ENCODE data around the gene NME3. TPM values are rescaled to one million over a fixed set of nuclear protein-coding genes. Genes with fewer than 3 reads are reported as not detected.

NME3 gene
- total and polyA plus RNA-seq, 5 donors, result 36.5 to 75.2 (median 53.0) TPM

Small RNA genes lying within 50 kb of the gene (microRNA-seq; reads per million reads assigned to microRNA genes)
- 0.54 to 2.5 reads per million in 2 donors for gene MIR3177

Other genes starting within 250 kb of the NME3 start
- 10 to 100 TPM; 19.0 to 22.1 (median 20.9) TPM for gene TMEM204, start 237.9 kb downstream of the NME3 start, total RNA-seq
- 32.2 TPM for gene TMEM204, start 237.9 kb downstream of the NME3 start, polyA plus RNA-seq
- 10 to 100 TPM in 3 of 4 donors, 1 to 10 TPM in 1; 9.7 to 14.2 (median 13.0) TPM for gene IFT140, start 159.5 kb downstream of the NME3 start, total RNA-seq
- gene IFT140, start 159.5 kb downstream of the NME3 start, polyA plus RNA-seq, result 7.4 TPM
- gene CRAMP1, start 159.2 kb downstream of the NME3 start, total RNA-seq, result 10 to 100 TPM; 11.0 to 18.4 (median 13.7) TPM
- 7.1 TPM for gene CRAMP1, start 159.2 kb downstream of the NME3 start, polyA plus RNA-seq
- gene JPT2, start 93.3 kb downstream of the NME3 start, total RNA-seq, result 10 to 100 TPM; 18.5 to 38.3 (median 25.3) TPM
- 11.9 TPM for gene JPT2, start 93.3 kb downstream of the NME3 start, polyA plus RNA-seq
- gene MAPK8IP3, start 65.3 kb downstream of the NME3 start, total RNA-seq, result 10 to 100 TPM; 71.1 to 87.6 (median 79.8) TPM
- 69.3 TPM for gene MAPK8IP3, start 65.3 kb downstream of the NME3 start, polyA plus RNA-seq
- gene EME2, start 1.3 kb upstream of the NME3 start, total RNA-seq, result 10 to 100 TPM in 2 of 4 donors, 1 to 10 TPM in 2; 8.1 to 11.3 (median 9.8) TPM
- gene EME2, start 1.3 kb upstream of the NME3 start, polyA plus RNA-seq, result 6.3 TPM
- 10 to 100 TPM; 53.3 to 80.0 (median 69.1) TPM for gene MRPS34, start 1.6 kb upstream of the NME3 start, total RNA-seq
- 91.4 TPM for gene MRPS34, start 1.6 kb upstream of the NME3 start, polyA plus RNA-seq
- gene SPSB3, start 11.0 kb upstream of the NME3 start, total RNA-seq, result 10 to 100 TPM; 24.5 to 41.3 (median 34.1) TPM
- 51.8 TPM for gene SPSB3, start 11.0 kb upstream of the NME3 start, polyA plus RNA-seq
- gene NUBP2, start 11.4 kb upstream of the NME3 start, total RNA-seq, result 10 to 100 TPM; 33.1 to 39.1 (median 35.9) TPM
- 45.3 TPM for gene NUBP2, start 11.4 kb upstream of the NME3 start, polyA plus RNA-seq
- not detected for gene IGFALS, start 22.2 kb upstream of the NME3 start, total RNA-seq
- gene IGFALS, start 22.2 kb upstream of the NME3 start, polyA plus RNA-seq, result 0.05 TPM
- 100 to 1,000 TPM; 123 to 155 (median 141) TPM for gene HAGH, start 55.3 kb upstream of the NME3 start, total RNA-seq
- 224 TPM for gene HAGH, start 55.3 kb upstream of the NME3 start, polyA plus RNA-seq
- gene FAHD1, start 55.7 kb upstream of the NME3 start, total RNA-seq, result 10 to 100 TPM; 18.8 to 26.5 (median 22.6) TPM
- gene FAHD1, start 55.7 kb upstream of the NME3 start, polyA plus RNA-seq, result 46.4 TPM
- gene MEIOB, start 100.6 kb upstream of the NME3 start, total RNA-seq, result not detected
- gene MEIOB, start 100.6 kb upstream of the NME3 start, polyA plus RNA-seq, result not detected
- not detected for gene HS3ST6, start 146.9 kb upstream of the NME3 start, total RNA-seq
- not detected for gene HS3ST6, start 146.9 kb upstream of the NME3 start, polyA plus RNA-seq
- 10 to 100 TPM; 18.0 to 34.0 (median 26.2) TPM for gene MSRB1, start 171.7 kb upstream of the NME3 start, total RNA-seq
- 39.2 TPM for gene MSRB1, start 171.7 kb upstream of the NME3 start, polyA plus RNA-seq
- gene RPL3L, start 183.1 kb upstream of the NME3 start, total RNA-seq, result 10 to 100 TPM; 21.1 to 47.2 (median 24.2) TPM
- gene RPL3L, start 183.1 kb upstream of the NME3 start, polyA plus RNA-seq, result 37.3 TPM
- 100 to 1,000 TPM; 397 to 535 (median 467) TPM for gene NDUFB10, start 188.0 kb upstream of the NME3 start, total RNA-seq
- 1,316 TPM for gene NDUFB10, start 188.0 kb upstream of the NME3 start, polyA plus RNA-seq
- gene RPS2, start 193.3 kb upstream of the NME3 start, total RNA-seq, result 1,000 to 10,000 TPM in 3 of 4 donors, 100 to 1,000 TPM in 1; 947 to 1,371 (median 1,063) TPM
- gene RPS2, start 193.3 kb upstream of the NME3 start, polyA plus RNA-seq, result 1,244 TPM
- not detected for gene RNF151, start 195.3 kb upstream of the NME3 start, total RNA-seq
- not detected for gene RNF151, start 195.3 kb upstream of the NME3 start, polyA plus RNA-seq
- gene TBL3, start 200.5 kb upstream of the NME3 start, total RNA-seq, result 10 to 100 TPM; 19.0 to 22.8 (median 19.7) TPM
- gene TBL3, start 200.5 kb upstream of the NME3 start, polyA plus RNA-seq, result 39.6 TPM
- gene NOXO1, start 209.9 kb upstream of the NME3 start, total RNA-seq, result not detected
- 0.29 TPM for gene NOXO1, start 209.9 kb upstream of the NME3 start, polyA plus RNA-seq
- gene GFER, start 212.7 kb upstream of the NME3 start, total RNA-seq, result 10 to 100 TPM; 19.6 to 25.7 (median 22.2) TPM
- 31.7 TPM for gene GFER, start 212.7 kb upstream of the NME3 start, polyA plus RNA-seq
- 1 to 10 TPM in 1 of 4 donors, under 1 TPM in 3; 0.57 to 1.0 (median 0.68) TPM for gene SYNGR3, start 218.4 kb upstream of the NME3 start, total RNA-seq
- 1.4 TPM for gene SYNGR3, start 218.4 kb upstream of the NME3 start, polyA plus RNA-seq
- 10 to 100 TPM; 16.8 to 20.5 (median 17.5) TPM for gene ZNF598, start 238.3 kb upstream of the NME3 start, total RNA-seq
- gene ZNF598, start 238.3 kb upstream of the NME3 start, polyA plus RNA-seq, result 14.0 TPM
- not detected for gene NPW, start 248.2 kb upstream of the NME3 start, total RNA-seq
- gene NPW, start 248.2 kb upstream of the NME3 start, polyA plus RNA-seq, result not detected